OCI-LY1 (cell line): ENCODE data around the gene TNFAIP3.

Source experiments
- H2AFZ ChIP-seq: fragments of 200-600 bp; sonication (generic), shearing (Covaris generic); 2 replicates; pipeline ENCODE4 v1.6.0; 2014; ENCODE audit warnings: antibody characterized with exemption, mild to moderate bottlenecking, low read length
- H3F3A ChIP-seq: fragments of 200-600 bp; sonication (generic), shearing (Covaris generic); 2 replicates; pipeline ENCODE4 v1.6.0; 2014; ENCODE audit warnings: mild to moderate bottlenecking, antibody characterized with exemption, low read length, moderate library complexity; ENCODE audit not compliant: insufficient read depth
- H3K27ac ChIP-seq: fragments of 200-600 bp; sonication (generic); 2 replicates; pipeline ENCODE4 v1.5.1; 2014; ENCODE audit warnings: low read length, mixed run types, mild to moderate bottlenecking, low read depth; ENCODE audit not compliant: poor library complexity, severe bottlenecking
- H3K27me3 ChIP-seq: fragments of 200-600 bp; sonication (generic); 2 replicates; pipeline ENCODE4 v1.6.0; 2014; ENCODE audit warnings: antibody characterized with exemption, mild to moderate bottlenecking, low read length, moderate library complexity; ENCODE audit not compliant: insufficient read depth
- H3K36me3 ChIP-seq: fragments of 200-600 bp; sonication (generic); 2 replicates; pipeline ENCODE4 v1.6.1; 2014; ENCODE audit warnings: mild to moderate bottlenecking, antibody characterized with exemption, low read length, moderate library complexity, mixed read lengths; ENCODE audit not compliant: insufficient read depth
- H3K4me1 ChIP-seq: fragments of 200-600 bp; sonication (generic); 2 replicates; pipeline ENCODE4 v1.5.1; 2014; ENCODE audit warnings: mild to moderate bottlenecking, low read length, moderate library complexity; ENCODE audit not compliant: insufficient read depth, severe bottlenecking
- H3K4me2 ChIP-seq: fragments of 200-600 bp; sonication (generic), shearing (Covaris generic); 2 replicates; pipeline ENCODE4 v1.6.1; 2014; ENCODE audit warnings: low read length
- H3K4me3 ChIP-seq: fragments of 200-600 bp; sonication (generic); 2 replicates; pipeline ENCODE4 v1.5.1; 2014; ENCODE audit warnings: low read length, low read depth, mild to moderate bottlenecking, mixed read lengths; ENCODE audit not compliant: poor library complexity, severe bottlenecking
- H3K79me2 ChIP-seq: fragments of 200-600 bp; shearing (Covaris generic); 2 replicates; pipeline ENCODE4 v1.6.1; 2016; ENCODE audit warnings: mixed run types, low read length, mixed read lengths; ENCODE audit not compliant: insufficient read depth
- H3K9ac ChIP-seq: fragments of 200-600 bp; sonication (generic), shearing (Covaris generic); 2 replicates; pipeline ENCODE4 v1.6.1; 2014; ENCODE audit warnings: mild to moderate bottlenecking, low read length, mixed read lengths
- H3K9me2 ChIP-seq: fragments of 200-600 bp; sonication (generic), shearing (Covaris generic); 2 replicates; pipeline ENCODE4 v1.6.1; 2014; ENCODE audit warnings: low read depth, mild to moderate bottlenecking, low read length, mixed read lengths
- H3K9me3 ChIP-seq: fragments of 200-600 bp; shearing (Covaris generic); 2 replicates; pipeline ENCODE4 v1.6.1; 2014; ENCODE audit warnings: low read length, mixed read lengths
- H4K20me1 ChIP-seq: fragments of 200-600 bp; sonication (generic), shearing (Covaris generic); 2 replicates; pipeline ENCODE4 v1.6.0; 2016; ENCODE audit warnings: mild to moderate bottlenecking, low read length; ENCODE audit not compliant: insufficient read depth
- CTCF ChIP-seq: fragments of 200-600 bp; sonication (generic), shearing (Covaris generic); IDR thresholded peaks from 2 replicates; pipeline ENCODE4 v1.5.1; 2017; ENCODE audit warnings: mild to moderate bottlenecking, antibody characterized with exemption, low read length, moderate library complexity, mixed read lengths
- EZH2 ChIP-seq: fragments of 200-600 bp; sonication (generic), shearing (Covaris generic); IDR thresholded peaks from 2 replicates; pipeline ENCODE4 v1.8.0; 2017; ENCODE audit warnings: borderline replicate concordance, mixed run types, mild to moderate bottlenecking, antibody characterized with exemption, low read length, moderate library complexity, mixed read lengths

The TNFAIP3 gene

GRCh38 chr6:137921823-137922222 lies 54.8 kb downstream of the TNFAIP3 start:
- Histone ChIP-seq H3K9ac (no peak overlapping the region), H2AFZ (no peak overlapping the region), H3K27me3 (no peaks in the 10 kb centered on the region), H3K9me2 (no peaks in the 10 kb centered on the region), H3F3A (no peaks in the 10 kb centered on the region), H3K4me3 (no peak overlapping the region), H3K4me1 (no peaks in the 10 kb centered on the region), H3K36me3 (no peaks in the 10 kb centered on the region), H3K9me3 (no peaks in the 10 kb centered on the region), H3K79me2 (no peaks in the 10 kb centered on the region), H3K4me2 (no peak overlapping the region), H3K27ac (no peak overlapping the region), H4K20me1 (no peaks in the 10 kb centered on the region)
- TF ChIP-seq EZH2: no peak
- no peak for TF ChIP-seq CTCF

GRCh38 chr6:137923866-137924653 lies 57.0 kb downstream of the TNFAIP3 start:
- Histone ChIP-seq H3K9me2 (no peaks in the 10 kb centered on the region), H3K4me2 (no peak overlapping the region), H3K4me3 (no peak overlapping the region), H2AFZ (no peak overlapping the region), H4K20me1 (no peaks in the 10 kb centered on the region), H3K36me3 (no peaks in the 10 kb centered on the region), H3K9me3 (no peaks in the 10 kb centered on the region), H3K27ac (no peak overlapping the region), H3K27me3 (no peaks in the 10 kb centered on the region), H3K79me2 (no peaks in the 10 kb centered on the region), H3K9ac (no peak overlapping the region), H3K4me1 (peaks cover 9% of the 10 kb centered on the region), H3F3A (no peaks in the 10 kb centered on the region)
- no peak for TF ChIP-seq EZH2
- TF ChIP-seq CTCF: no peak

- Histone ChIP-seq H3K9me3 (no peaks in the 10 kb centered on the region), H3K9me2 (no peaks in the 10 kb centered on the region), H3K4me1 (peaks cover 9% of the 10 kb centered on the region), H3K79me2 (no peaks in the 10 kb centered on the region), H3K27me3 (no peaks in the 10 kb centered on the region), H3K27ac (no peak overlapping the region), H3K36me3 (no peaks in the 10 kb centered on the region), H2AFZ (no peak overlapping the region), H3K4me2 (no peak overlapping the region), H3F3A (no peaks in the 10 kb centered on the region), H3K9ac (no peak overlapping the region), H3K4me3 (no peak overlapping the region), H4K20me1 (no peaks in the 10 kb centered on the region)
- TF ChIP-seq CTCF (no peak), EZH2 (no peak)
Observed at GRCh38 chr6:137925141-137925698, 58.2 kb downstream of the TNFAIP3 start.
